Dedifferentiated amniotic fluid mesenchymal stem cell (primary cell): ENCODE results near the gene PRDM11.

ENCODE experiments used
- DNase-seq: peaks from one replicate; pipeline ENCODE4 v3.0.0-alpha.2; 2016; ENCODE audit errors: extremely low spot score

PRDM11 gene

GRCh38 chr11:45209000-45209879 is 62.8 kb downstream of the PRDM11 start:
- DNase-seq, result no peak

GRCh38 chr11:45209891-45210699 is 63.7 kb downstream of the PRDM11 start:
- no peak for DNase-seq

- no peak for DNase-seq
Measured at GRCh38 chr11:45210846-45211245, 64.4 kb downstream of the PRDM11 start.

GRCh38 chr11:45211732-45212131 is 65.3 kb downstream of the PRDM11 start:
- no peak for DNase-seq

- DNase-seq, result no peak
Measured at GRCh38 chr11:45212566-45213315, 66.3 kb downstream of the PRDM11 start.

GRCh38 chr11:45213316-45213665 is 66.9 kb downstream of the PRDM11 start:
- no peak for DNase-seq

- no peak for DNase-seq
Measured at GRCh38 chr11:45213717-45214116, 67.3 kb downstream of the PRDM11 start.

- no peak for DNase-seq
Measured at GRCh38 chr11:45215098-45215865, 68.8 kb downstream of the PRDM11 start.

GRCh38 chr11:45216031-45216430 is 69.6 kb downstream of the PRDM11 start:
- no peak for DNase-seq

- DNase-seq, result no peak
Measured at GRCh38 chr11:45216901-45217300, 70.5 kb downstream of the PRDM11 start.

GRCh38 chr11:45217991-45218390 is 71.6 kb downstream of the PRDM11 start:
- no peak for DNase-seq

- DNase-seq, result no peak
Measured at GRCh38 chr11:45218705-45219104, 72.3 kb downstream of the PRDM11 start.

GRCh38 chr11:45219411-45219810 is 73.0 kb downstream of the PRDM11 start:
- DNase-seq, result no peak

- DNase-seq, result no peak
Measured at GRCh38 chr11:45223496-45223895, 77.1 kb downstream of the PRDM11 start.

- DNase-seq, result no peak
Measured at GRCh38 chr11:45224766-45225165, 78.3 kb downstream of the PRDM11 start.

GRCh38 chr11:45225277-45225676 is 78.8 kb downstream of the PRDM11 start:
- DNase-seq, result no peak

GRCh38 chr11:45225961-45226871 is 79.8 kb downstream of the PRDM11 start:
- DNase-seq, result no peak

GRCh38 chr11:45226901-45227300 is 80.5 kb downstream of the PRDM11 start:
- no peak for DNase-seq

GRCh38 chr11:45227836-45228235 is 81.4 kb downstream of the PRDM11 start:
- DNase-seq, result no peak

GRCh38 chr11:45229401-45230020 is 83.1 kb downstream of the PRDM11 start:
- DNase-seq, result no peak
